CD4-positive, alpha-beta T cell treated with Interleukin-1 beta for 1 hour (primary cell): ENCODE data around the gene DTNB.
"Not testable (repeated sequence)": the region's sequence is repeated elsewhere in the genome, so short reads cannot be mapped to it uniquely, and the experiment has no call there.

Experiments
- DNase-seq, 2 donors: peaks; one replicate each; pipeline ENCODE4 v3.0.0-alpha.2; 2020 to 2022

The DTNB gene

DNA sequence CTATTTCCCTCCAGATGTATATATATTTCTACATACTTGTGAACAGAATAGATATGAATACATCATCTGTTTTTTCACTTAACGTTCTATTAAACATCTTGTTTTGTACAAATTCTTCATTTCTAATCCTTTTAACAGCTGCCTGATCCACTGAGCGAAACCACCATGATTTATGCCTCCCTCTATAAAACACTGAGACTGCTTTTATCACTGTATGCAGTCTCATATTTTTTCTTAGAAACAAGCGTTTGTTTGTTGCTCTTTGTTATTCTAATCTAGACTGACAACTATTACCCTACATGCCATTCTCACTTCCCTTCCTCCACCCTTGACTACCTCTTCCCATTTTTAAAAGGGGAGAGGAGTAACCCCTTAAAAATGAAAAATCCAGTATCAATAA lies 88.2 kb downstream of the DTNB start:
- DNase-seq = no peak

DNA sequence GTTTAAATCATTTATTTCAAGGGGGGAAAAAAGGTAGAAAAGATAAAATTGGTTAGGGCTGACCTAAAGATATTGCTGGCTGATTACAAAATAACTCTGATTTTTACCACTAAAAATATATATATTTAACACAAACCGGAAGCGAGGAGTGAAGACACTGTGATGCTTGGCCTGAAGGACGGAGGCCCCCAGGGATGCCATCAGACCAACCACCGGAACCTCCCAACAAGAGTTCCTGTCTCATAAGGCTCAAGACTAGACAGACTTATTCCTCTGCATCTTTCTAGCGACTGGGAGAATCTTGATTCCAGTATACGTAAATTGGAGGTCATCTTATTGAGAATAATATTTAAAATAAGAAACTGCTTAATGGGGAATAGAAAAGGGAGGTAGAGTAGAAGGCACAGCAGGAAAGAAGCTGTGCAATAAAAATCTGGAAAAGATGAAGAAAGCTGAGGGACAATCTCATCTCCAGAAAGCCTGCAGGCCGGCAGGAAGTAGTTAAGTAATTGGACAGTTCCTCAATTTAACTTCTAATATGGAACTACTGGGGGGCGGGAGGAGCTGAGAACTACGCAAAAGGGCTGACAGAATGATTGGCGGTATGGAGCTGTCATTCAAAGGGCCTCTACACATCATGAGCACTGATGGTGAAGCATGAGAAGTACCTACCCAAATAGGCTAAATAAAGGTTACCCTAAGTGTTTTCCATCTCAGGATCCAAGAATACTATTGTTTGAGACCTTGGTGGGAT lies 91.1 kb downstream of the DTNB start:
- DNase-seq = peak in 1 of 2 donors; percentile 55

DNA sequence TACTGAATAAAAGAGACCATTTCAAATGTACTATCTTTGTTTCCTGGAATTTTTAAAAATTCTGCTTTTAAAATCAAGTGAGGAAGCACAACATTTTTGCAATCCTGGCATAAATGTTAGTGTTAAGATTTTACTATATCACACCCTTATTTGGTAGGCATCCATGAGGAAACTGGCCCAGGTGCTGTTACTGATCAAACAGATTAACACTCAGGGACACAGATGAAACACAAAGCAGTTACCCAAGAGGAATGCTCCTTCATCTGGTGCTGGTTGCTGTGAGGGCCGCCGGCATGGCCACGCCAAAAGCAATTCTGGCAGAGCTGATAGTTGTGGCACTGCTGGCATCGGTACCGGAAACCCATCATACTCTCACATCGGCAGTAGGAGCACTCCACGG lies 96.8 kb downstream of the DTNB start:
- no peak for DNase-seq

DNA sequence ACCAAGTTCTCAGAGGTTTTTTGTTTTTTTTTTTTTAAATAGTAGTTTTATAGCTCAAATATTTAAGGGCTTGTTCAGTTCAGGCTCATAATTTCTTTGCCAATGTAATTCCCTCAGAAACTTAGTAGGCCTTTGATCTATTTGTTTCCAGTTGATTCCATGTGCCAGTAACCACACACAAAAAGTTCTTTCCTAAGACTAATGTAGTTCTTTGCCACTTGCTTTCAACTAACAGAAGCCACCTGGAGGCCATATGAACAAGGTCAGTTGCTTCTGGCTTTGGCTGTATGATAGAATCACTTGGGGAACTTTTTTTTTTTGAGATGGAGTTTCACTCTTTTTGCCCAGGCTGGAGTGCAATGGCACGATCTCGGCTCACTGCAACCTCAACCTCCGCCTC lies 100.7 kb downstream of the DTNB start:
- no peak for DNase-seq

DNA sequence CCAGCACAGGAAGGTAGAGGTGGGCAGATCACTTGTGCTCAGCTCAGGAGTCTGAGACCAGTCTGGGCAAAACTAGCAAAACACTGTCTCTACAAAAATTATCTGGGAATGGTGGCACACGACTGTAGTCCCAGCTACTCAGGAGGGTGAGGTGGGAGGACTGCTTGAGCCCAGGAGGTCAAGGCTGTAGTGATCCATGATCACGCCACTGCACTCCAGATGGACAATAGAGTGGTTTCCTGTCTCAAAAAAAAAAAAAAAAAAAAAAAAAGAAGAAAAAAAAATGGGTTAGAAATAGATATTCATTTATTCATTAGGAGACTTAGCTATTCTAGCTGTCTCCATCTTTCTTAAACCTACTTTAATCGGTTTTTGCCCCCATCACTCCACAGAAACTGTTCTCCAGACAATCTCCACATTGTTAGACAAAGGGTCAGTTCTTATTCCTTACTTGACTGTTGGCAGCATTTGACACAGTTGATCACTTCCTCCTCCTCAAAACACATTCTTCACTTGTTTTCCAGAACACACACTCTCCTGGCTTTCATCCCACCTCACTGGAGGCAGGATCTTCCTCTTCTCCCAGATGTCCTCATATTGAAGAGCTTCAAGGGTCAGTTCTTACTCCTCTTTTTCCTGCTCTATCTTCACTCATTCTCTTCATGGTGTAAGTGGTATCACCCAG lies 103.1 kb downstream of the DTNB start:
- no peak for DNase-seq

DNA sequence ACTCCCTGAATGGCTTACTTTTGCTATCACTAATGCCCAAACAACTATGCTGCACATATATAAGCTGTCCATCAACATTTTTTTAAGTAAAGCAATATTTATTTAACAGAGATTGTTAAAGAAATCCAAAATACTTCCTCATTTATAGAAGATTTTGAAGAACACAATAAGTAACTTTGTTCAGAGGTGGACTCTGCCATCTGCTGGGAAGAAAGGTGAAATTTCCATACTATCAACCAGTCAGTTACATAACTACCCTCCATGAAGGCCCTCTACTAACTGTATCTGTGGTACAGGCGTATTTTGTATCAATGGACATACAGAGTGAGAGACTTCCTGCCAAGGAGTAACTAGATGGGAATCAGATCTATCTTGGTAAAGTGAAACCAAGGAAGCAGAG lies 106.0 kb downstream of the DTNB start:
- peak; percentile 21 to 24 for DNase-seq

DNA sequence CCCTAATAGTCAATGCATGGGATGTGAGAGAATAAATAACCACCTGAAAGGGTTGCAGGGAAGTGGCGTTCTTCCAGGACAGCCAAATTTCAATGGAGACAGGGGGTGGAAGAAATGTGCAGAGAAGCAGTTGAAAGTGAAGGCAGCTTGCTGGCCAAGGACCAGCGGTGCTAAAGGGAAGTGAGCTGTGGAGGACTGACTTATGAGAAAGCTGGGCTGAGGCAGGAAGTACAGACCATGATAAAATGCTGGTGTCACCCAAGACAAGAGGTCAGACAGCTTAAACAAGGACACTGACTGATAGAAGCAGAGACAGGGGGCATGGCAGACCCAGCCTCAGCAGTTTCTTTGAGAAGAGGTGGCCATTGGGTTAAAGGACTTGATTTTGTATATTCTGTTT lies 106.7 kb downstream of the DTNB start:
- DNase-seq = peak in 1 of 2 donors; percentile 41

DNA sequence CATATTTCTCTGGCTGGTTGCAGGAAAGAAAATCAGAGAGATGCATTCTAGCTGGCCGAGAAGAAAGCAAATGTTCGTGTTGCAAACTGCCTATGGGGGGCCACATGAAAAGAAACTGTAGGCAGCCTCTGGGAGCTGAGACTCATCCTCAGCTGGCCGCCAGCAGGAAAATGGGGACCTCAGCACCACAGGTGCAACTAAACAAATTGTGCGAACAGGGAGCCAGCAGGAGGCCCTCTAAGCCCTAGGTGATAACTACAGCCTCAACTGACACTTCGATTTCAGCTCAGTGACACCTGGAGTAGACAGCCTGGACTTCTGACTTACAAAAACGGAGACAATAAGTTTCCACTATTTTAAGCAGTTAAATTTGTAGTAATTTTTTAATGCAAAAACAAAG lies 107.3 kb downstream of the DTNB start:
- DNase-seq = no peak

DNA sequence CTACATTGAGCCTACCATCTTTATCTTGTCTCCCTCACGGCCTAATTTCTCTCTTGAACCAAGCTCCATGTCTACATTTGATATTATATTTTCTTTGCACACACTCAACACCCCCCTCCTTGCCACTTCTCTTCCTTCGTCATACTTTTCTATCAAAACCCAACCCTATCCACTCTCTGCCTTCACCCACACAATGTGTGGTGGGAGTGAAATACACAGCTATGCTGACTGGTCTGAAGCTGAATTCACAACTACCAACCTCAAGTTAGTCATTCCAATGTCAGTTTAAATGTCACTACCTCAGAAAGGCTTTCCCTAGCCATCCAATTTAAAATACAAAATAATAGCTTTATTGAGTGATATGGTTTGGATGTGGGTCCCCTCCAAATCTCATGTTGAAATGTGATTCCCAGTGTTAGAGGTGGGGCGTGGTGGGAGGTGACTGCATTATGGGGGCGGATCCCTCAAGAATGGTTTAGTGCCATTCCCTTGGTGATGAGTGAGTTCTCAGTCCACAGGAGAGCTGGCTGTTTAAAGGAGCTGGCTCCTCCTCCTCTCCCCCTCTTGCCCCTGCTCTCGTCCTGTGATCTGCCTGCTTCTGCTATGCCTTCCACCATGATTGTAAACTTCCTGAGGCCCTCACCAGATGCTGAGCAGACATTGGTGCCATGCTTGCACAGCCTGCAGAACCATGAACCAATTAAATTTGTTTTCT lies 112.1 kb downstream of the DTNB start:
- DNase-seq = no peak

DNA sequence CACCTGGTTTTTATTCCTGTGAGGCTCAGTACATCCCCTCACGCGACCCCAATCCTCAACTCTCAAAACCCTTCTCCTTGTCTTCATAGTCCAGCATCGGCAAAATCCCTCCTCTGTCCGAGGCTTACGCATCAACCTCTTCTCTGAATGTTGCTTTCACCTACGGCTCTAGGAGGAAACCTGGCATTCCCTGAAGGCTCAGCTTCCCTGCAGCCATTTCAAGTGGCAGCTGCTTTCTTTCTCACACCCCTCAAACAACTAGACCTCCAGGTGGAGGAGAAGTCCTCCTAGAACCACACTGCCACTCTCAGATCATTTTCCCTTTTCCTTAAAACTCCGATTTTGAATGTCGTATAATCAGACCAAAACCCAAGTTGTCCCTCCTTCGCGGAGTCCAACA lies 114.2 kb downstream of the DTNB start:
- DNase-seq = no peak

DNA sequence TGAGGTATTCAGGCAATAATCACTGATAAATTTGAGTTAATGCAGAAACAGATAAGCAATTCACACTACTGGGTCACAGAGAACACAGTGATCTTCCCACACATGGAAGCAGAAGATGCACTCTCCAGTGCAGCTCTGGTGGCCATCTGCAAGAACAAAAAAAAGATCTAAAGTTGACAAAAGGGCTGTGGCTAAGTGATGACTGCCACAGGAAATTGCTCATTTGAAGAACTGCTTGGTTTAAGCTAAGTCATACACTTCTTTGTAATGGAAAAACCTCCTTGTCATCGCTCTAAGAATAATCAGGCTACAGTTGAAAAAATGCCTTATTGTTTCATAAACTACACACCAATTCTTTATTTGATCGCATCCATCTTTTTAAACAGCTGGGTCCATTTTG lies 115.1 kb downstream of the DTNB start:
- peak; percentile 16 to 25 for DNase-seq

DNA sequence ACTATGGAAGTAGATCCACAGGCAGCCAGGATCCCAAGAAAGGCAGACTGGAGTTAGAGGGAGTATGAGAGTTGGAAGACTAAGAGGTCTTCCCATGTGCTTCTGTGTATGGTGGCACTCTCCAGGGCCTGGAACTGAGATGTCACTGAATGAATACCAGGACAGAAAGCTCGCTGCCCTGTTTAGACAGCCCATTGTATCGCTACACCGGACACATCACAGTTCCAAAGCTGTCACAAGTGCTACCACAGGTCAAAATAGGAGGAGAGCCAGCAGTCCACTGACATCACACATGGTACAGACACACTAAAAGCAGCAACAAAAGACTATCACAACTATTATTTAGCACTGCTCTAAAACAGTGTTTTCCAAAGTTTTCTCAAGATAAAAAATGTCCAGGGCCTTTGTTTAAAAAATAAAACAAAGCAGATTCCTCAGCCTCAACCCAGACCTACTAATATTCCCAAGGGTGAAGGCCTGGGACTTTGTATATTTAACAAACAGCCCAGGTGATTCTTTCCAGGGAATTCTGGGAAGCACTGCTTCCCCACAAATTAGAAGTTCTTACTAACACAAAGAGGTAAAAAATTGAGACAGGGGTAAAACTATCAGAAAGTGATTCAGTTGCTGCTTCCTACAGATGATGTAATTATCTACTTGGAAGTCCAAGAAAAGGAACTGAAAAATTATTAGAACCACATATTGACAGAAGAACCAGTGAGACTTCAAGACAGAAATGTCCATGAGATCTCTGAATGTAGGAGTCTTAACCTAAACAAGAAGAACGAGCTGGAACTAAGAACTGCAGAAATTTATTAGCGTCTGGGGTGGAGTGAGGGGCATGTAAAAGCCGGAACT lies 116.0 kb downstream of the DTNB start:
- no peak for DNase-seq

DNA sequence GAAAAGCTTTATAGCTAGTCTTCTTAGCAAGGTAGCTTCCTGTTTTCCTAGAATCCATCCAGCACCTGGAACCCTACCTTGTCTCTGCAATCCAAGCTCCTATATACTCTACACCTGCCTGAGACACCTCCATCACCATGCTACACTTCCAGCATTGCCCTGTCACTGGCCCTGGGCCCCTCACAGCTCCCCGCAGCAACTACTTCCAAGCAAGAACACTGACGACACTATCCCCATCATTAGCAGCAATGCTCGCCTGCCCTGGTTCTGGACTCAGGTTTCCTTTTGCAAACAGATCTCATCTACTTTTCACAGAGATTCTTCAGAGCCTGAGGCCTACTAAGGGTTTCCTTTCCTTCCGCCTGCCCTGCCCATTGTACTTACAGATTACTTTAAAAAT lies 121.1 kb downstream of the DTNB start:
- no peak for DNase-seq

DNA sequence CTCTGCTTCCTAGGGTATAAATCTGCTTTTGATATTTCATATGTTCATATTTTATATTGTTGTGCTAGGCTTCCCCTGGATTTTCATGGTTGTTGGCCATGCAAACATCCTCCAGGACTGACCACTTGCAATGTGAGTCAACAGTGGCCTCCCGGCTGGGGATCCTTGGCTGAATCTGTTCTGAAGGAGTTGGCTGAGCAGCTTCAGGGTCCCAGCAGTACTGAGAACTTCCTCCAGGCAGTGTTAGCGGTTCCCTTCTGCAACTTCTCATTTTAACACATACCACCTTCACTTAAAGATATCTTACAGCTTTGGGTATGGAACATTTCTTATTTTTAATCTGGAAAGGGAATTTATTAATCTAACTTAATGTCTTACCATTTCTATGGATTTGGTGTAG lies 122.1 kb downstream of the DTNB start:
- DNase-seq = peak in 1 of 2 donors; percentile 1

DNA sequence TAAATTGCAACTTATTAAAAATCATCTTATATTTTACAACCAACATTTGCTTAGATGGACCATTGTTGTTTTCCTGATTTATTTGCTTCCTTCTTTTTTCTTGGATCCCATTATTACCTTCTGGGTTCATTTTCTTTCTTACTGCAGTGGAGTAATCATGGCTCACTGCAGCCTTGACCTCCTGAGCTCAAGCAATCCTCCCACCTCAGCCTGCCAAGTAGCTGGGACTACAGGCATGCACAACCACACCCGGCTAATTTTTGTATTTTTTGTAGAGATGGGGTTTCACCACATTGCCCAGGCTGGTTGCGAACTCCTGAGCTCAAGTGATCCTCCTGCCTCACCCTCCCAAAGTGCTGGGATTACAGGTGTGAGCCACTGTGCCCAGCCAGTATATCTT lies 123.8 kb downstream of the DTNB start:
- DNase-seq = not testable (repeated sequence)

DNA sequence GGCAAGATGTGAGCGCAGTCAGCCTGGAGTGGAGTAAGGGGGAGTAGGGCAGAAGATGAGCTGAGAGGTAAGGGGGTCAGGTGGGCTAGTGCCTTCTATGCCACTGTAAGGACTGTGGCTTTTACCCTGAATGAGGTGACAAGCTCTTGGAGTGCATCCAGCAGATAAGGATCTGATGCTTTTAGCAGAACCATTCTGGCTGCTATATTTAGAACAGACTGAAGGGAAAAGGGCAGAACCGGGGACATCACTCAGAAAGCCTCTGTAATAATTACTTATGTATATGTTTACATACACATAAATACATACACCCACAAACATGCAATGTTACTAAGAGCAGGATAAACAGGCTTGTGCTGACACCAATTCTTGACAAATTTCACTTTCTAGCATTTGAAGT lies 124.8 kb downstream of the DTNB start:
- DNase-seq = no peak

DNA sequence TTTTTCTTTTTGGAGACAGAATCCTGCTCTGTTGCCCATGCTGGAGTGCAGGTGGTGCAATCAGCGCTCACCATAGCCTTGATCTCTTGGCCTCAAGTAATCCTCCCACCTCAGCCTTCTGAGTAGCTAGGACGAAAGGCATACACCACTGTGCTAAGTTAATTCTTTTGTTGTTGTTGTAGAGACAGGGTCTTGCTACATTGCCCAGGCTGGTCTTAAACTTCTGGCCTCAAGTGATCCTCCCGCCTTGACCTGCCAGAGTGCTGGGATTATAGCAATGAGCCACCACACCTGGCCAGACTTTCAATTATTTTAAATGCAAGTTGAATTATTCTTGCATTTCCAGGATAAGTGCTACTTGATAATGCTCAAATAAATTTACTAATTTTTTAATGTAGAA lies 126.5 kb downstream of the DTNB start:
- no peak for DNase-seq

DNA sequence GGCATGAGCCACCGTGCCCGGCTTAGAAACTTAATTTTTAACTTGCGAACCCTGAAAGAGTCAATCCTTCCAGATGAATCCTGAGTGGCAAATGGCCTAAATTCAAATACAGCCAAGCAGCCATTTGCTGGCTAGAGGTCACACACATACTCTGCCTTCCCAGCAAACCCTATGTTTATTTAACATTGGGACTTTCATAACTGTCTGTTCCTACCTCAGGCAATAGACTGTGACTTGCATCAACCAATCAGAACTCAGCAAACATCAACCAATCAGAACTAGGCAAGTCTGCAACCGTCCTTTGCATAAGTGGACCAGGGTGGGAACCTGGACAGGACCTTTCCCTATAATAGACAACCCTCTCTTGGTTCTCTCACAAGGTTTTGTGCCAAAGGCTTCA lies 127.5 kb downstream of the DTNB start:
- DNase-seq = no peak

DNA sequence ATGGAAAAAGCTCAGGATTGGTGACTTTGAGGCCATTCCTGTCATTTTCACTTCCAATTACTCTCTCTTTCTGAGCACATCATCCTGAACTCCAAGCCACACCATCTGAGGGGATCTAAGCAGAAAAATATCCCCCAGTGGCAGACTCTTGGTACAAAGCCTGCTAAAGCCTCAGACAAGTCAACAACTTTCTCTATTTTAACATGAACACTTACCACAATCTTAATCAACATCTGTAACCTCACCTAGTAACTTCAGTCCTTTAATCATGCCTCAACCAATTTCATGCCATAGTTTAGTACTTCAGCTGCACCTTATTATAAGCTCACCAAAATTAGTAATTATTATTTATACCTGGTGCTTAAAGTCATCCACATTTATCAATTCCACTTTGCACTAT lies 128.9 kb downstream of the DTNB start:
- DNase-seq = no peak

DNA sequence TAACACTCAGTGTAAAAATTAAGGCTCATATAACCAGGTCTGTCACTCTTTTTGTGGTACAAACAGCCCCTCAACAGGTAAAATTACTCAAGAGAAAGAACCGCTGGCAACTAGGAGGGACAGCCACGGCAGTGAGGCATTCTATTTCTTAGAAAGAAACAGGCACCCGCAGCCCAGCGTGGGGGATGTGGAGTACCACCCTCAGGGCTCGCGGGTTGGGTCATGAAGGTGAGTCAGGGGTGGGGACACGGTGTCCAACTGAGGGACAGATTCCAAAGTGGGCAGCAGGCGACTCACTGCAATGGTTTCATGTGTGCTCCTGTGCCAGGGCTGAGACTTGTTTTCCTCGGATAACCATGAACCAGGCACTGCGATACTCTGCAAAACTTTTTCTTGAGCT lies 129.4 kb downstream of the DTNB start:
- no peak for DNase-seq

DNA sequence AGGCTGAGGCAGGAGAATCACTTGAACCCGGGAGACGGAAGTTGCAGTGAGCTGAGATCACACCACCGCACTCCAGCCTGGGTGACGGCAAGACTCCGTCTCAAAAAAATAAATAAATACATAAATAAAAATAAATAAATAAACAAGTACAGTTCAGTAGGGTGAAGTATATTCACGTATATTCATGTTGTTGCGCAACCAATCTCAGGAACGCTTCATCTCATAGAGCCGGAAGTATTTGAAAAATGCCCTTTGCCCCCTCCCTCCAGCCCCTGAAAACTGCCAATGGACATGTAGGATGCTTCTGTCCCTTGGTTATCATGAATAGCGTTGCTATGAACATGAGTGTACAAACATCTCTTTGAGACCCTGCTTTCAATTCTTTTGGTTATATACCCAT lies 132.0 kb downstream of the DTNB start:
- DNase-seq = no peak

DNA sequence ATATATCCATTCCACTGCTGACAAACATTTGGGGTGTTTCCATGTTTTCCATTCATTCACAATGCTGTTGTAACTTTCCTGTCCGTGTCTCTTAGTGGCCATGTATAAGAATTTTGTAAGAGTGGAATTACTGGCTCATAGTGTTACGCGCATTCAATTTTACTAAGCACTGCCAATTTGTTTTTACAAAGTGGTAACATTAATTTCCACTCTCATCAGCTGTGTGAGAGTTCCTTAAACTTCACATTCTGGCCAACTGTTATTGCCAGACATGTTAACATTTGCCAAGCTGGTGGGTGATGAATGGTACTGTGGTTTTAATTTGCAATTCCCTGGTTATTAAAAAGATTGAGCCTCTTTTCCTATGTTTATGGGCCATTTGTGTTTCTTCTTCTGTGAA lies 134.2 kb downstream of the DTNB start:
- DNase-seq = no peak

DNA sequence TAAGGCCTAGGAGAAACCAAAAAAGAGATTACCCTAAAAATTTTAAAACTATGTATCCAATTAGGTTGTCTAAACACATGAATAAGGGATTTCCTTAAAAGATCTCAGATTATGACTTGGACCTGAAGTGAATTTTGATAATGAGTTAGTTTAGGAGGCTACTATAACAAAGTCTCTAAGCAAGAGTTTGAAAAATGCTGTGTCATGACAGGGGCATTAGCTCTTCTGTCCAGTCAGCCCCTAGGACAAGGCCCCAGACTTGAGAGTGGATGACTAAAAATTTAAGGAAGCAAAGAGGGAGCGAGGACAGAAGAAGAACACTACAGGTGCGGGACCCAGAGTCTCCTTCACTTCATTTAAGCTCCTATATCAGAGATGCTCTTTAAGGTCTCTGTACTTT lies 135.9 kb downstream of the DTNB start:
- DNase-seq = no peak
